Thoracic aorta (tissue), 2 donors: ENCODE measurements around the gene CHCHD6. TPM values are rescaled to one million over a fixed set of nuclear protein-coding genes. Genes with fewer than 3 reads are reported as not detected.

Source experiments
- ATAC-seq: fragments of 150-250 bp; one replicate; pipeline ENCODE4 v1.8.0; 2017; ENCODE audit warnings: low read depth; ENCODE audit not compliant: insufficient number of reproducible peaks, low FRiP score
- DNase-seq: peaks from one replicate; pipeline ENCODE4 v3.0.0-alpha.2; 2020; ENCODE audit warnings: low spot score
- H3K27ac ChIP-seq, 2 donors: fragments of 200-600 bp; sonication (generic); 1 replicate in 1 of 2; 2 replicates in 1 of 2; pipeline ENCODE4 v1.5.1; 2016; ENCODE audit warnings: mild to moderate bottlenecking in 2 of 2, moderate library complexity in 2 of 2
- H3K27me3 ChIP-seq: fragments of 200-600 bp; sonication (generic); replicated peaks from 2 replicates; pipeline ENCODE4 v1.6.0; 2016; ENCODE audit warnings: mild to moderate bottlenecking; ENCODE audit not compliant: insufficient read depth
- H3K36me3 ChIP-seq: fragments of 200-600 bp; sonication (generic); one replicate; pipeline ENCODE4 v1.5.1; 2016
- H3K4me1 ChIP-seq, 2 donors: fragments of 200-600 bp; sonication (generic); 1 replicate in 1 of 2; 2 replicates in 1 of 2; pipeline versions ENCODE4 v1.5.1 to v1.6.0; 2016; ENCODE audit warnings: low read depth in 2 of 2, mild to moderate bottlenecking in 1 of 2; ENCODE audit not compliant: control insufficient read depth in 1 of 2
- H3K4me3 ChIP-seq: fragments of 200-600 bp; sonication (generic); 2 replicates; pipeline ENCODE4 v1.5.1; 2016; ENCODE audit warnings: mild to moderate bottlenecking
- H3K9me3 ChIP-seq: fragments of 200-600 bp; sonication (generic); 2 replicates; pipeline ENCODE4 v1.5.1; 2016
- total RNA-seq, 2 donors: library from RNA; depleted of rRNA; stranded (reverse); fragments of >200 nt; gene quantifications; one replicate each; pipeline versions ENCODE4 v1.1.0 to v1.2.3, GENCODE V29; 2016
- TF ChIP-seq, protein P1 (sequence below): fragments of 200-600 bp; sonication (generic); IDR thresholded peaks from one replicate; pipeline ENCODE4 v1.5.1; 2019; ENCODE audit warnings: antibody characterized with exemption

The CHCHD6 gene
- total RNA-seq, 2 donors from 2014 or later, result 12.5 to 17.1 TPM

GRCh38 chr3:126760541-126760940, 56.5 kb downstream of the CHCHD6 start:
- no peaks in the 10 kb centered on the region for H3K9me3 ChIP-seq
- DNase-seq, result no peak
- no peaks in the 10 kb centered on the region for H3K36me3 ChIP-seq
- no peaks in the 10 kb centered on the region for H3K4me1 ChIP-seq
- no peak for ATAC-seq
- H3K27ac ChIP-seq, result no peak overlapping the region
- TF ChIP-seq, protein P1, sequence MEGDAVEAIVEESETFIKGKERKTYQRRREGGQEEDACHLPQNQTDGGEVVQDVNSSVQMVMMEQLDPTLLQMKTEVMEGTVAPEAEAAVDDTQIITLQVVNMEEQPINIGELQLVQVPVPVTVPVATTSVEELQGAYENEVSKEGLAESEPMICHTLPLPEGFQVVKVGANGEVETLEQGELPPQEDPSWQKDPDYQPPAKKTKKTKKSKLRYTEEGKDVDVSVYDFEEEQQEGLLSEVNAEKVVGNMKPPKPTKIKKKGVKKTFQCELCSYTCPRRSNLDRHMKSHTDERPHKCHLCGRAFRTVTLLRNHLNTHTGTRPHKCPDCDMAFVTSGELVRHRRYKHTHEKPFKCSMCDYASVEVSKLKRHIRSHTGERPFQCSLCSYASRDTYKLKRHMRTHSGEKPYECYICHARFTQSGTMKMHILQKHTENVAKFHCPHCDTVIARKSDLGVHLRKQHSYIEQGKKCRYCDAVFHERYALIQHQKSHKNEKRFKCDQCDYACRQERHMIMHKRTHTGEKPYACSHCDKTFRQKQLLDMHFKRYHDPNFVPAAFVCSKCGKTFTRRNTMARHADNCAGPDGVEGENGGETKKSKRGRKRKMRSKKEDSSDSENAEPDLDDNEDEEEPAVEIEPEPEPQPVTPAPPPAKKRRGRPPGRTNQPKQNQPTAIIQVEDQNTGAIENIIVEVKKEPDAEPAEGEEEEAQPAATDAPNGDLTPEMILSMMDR, result no peak
- no peak overlapping the region for H3K4me3 ChIP-seq
- H3K27me3 ChIP-seq, result no peaks in the 10 kb centered on the region

GRCh38 chr3:126763035-126763434, 59.0 kb downstream of the CHCHD6 start:
- H3K36me3 ChIP-seq, result no peaks in the 10 kb centered on the region
- TF ChIP-seq, protein P1, result no peak
- no peaks in the 10 kb centered on the region for H3K27me3 ChIP-seq
- DNase-seq (no peak), ATAC-seq (no peak)
- H3K9me3 ChIP-seq, result no peaks in the 10 kb centered on the region
- H3K4me1 ChIP-seq, result no peaks in the 10 kb centered on the region
- no peak overlapping the region for H3K27ac ChIP-seq
- no peak overlapping the region for H3K4me3 ChIP-seq

DNA sequence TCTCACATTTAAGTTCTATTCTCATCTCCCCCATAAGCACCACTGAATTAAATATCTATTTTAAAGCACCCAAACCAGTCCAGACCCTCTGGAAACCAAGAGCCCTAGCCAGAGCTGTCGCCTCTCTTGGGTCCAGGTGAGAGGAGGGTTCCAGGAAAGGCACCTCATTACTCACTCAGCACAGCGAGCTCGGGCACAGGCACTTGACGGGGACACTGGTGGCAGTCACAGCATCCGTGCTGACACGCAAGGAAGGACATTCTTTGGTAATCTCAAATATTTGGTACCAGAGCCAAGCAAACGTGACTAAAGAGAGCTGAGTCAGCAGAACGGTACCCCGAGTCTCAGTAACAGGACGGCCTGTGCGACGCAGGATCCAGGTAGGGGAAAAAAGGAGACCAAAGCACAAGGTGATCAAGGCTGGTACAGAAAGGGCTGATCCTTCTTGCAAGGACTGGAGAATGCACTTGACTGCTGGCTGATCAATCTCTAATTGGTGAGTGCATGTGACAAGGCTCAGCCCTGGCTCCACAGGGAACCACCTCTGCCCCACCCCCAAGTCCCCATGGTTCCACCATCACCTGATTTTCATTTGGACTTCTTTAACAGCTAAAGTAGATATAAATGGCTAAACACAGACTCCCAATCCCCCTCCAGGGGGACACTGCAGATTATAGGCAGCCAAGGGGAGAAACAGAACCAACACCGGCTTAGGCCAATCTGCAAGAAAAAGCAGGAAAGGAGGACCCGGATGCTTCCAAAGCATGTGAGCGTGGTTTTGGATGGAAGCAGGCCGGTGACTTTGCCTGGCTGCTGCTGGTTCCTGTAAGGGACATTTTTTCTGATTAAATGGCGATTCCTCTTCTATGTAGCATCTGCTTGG, 61.4 kb downstream of the CHCHD6 start:
- no peaks in the 10 kb centered on the region for H3K4me1 ChIP-seq
- H3K27ac ChIP-seq, result no peak overlapping the region
- DNase-seq (no peak), ATAC-seq (no peak)
- H3K4me3 ChIP-seq, result no peak overlapping the region
- H3K36me3 ChIP-seq, result no peaks in the 10 kb centered on the region
- TF ChIP-seq, protein P1, result no peak
- H3K27me3 ChIP-seq, result no peaks in the 10 kb centered on the region
- H3K9me3 ChIP-seq, result no peaks in the 10 kb centered on the region

DNA sequence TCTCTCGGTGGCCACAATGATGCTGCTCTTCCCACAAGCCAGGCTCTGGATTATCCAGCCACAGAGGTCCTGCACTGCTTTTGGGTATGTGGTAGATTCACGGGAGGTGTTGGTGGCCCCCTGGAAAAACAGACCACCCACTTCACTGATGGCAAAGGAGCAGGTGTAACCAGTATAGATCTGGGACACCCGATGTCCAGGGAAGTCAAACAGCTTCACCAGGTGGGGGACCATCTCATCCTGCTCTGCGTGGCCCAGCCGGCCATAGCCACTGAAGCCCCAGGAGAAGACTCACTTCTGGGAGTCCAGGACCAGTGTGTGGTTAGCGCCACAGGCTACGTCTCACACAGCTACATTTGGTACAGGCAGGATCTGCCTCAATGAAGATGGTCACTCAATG, 62.6 kb downstream of the CHCHD6 start:
- no peak for DNase-seq

DNA sequence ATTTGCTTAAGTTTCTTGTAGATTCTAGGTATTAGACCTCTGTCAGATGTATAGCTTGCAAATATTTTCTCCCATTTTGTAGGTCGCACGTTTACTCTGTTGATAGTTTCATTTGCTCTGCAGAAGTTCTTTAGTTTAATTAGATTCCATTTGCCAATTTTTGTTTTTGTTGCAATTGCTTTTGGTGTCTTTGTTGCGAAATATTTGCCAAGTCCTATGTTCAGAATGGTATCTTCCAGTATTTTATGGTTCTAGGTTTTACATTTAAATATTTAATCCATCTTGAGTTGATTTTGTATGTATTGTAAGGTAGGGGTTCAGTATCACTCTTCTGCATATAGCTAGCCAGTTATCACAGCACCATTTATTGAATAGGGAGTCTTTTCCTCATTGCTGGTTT, 64.9 kb downstream of the CHCHD6 start:
- Histone ChIP-seq H3K27me3 (no peaks in the 10 kb centered on the region), H3K36me3 (no peaks in the 10 kb centered on the region), H3K27ac (no peak overlapping the region), H3K4me3 (no peak overlapping the region), H3K4me1 (no peaks in the 10 kb centered on the region), H3K9me3 (no peaks in the 10 kb centered on the region)
- TF ChIP-seq, protein P1, result no peak
- no peak for ATAC-seq
- no peak for DNase-seq

More for the DNA sequence above, 62.6 kb downstream of the CHCHD6 start:
- Histone ChIP-seq H3K9me3 (no peaks in the 10 kb centered on the region), H3K4me1 (no peaks in the 10 kb centered on the region), H3K4me3 (no peak overlapping the region), H3K27ac (no peak overlapping the region), H3K27me3 (no peaks in the 10 kb centered on the region), H3K36me3 (no peaks in the 10 kb centered on the region)
- TF ChIP-seq, protein P1, result no peak
- no peak for ATAC-seq
